Hematopoietic multipotent progenitor cell treated with erythropoietin and hydrocortisone succinate and interleukin-3 and kit ligand, for 17 days (in vitro differentiated cells): ENCODE results near the gene WDFY2.

ENCODE experiments used
- DNase-seq: peaks from one replicate; pipeline ENCODE4 v3.0.0-alpha.2; 2015; ENCODE audit warnings: low spot score

WDFY2 gene

DNA sequence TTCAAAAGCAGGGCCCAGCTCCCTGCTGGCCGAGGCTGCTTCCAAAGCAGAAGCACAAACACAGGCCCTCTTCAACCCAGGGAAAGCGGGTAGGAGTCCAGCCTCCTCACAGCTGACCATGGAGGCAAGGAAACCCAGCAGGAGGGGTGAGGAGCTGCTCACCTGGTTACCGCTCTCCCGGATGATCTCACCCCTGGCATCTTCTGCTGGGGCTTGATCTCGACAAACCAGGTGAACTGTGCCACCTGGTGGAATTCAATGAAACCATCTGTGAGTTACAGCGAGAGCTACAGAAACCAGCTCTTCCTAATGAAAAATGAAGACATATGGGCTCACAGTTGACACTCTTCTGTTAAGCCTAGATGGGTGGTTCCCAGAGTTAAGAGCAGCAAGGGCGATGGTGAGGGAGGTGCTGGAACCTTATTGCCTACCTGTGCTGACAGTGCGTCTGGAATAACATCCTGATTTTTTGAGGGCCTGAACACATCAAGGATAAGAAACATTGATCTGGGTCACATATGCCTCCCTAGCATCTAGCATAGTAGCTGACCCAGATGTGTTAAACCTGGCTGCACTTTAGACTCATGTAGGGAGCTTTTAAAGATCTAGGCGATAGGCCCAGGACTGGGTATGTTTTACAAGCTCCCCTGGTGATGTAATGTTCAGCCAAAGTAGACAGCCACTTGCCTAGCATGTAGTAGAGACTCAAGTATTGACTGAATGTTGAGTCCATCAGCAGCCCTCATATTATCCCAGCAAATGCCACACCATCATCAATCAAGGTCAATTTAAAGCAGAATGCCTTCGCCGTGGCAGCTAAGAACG is 213.6 kb downstream of the WDFY2 start:
- peak; percentile 64 for DNase-seq

DNA sequence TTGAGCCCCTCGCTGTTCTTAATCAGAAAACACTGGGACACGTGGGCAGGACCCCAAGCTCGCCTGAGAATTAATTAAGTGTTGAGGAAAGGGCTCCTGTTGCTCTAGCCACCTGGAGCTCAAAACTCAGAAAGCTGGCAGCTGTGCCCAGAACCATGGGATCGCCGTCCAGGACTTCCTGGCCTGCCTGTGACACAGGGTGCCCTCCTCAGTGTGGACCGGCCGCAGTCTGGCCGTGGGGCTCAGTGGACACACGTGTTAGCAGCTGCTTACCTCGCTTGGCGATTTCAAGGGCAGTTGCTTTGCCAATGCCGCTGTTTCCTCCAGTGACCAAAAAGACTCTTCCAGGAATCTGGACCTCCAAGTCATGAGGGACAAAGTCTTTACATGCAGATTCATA is 215.0 kb downstream of the WDFY2 start:
- no peak for DNase-seq

DNA sequence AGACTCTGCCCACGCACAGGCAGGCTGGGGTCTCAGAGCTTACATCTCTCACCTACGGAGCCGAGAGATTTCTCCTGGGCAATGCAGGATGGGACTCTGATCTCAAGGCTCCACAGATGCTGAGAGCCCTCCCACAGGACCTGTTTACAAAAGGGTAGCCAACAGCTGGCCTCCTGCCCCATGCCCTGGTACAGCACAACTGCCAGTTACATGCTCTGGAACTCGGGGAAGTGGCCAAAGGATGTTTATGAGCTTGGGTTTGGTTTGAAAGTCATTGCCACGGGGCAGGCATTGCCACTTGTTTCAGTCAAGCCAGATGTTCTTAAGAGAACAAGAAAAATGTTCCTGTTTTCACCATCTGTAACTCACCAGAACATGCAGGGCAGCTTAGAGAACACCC is 216.2 kb downstream of the WDFY2 start:
- DNase-seq = no peak

DNA sequence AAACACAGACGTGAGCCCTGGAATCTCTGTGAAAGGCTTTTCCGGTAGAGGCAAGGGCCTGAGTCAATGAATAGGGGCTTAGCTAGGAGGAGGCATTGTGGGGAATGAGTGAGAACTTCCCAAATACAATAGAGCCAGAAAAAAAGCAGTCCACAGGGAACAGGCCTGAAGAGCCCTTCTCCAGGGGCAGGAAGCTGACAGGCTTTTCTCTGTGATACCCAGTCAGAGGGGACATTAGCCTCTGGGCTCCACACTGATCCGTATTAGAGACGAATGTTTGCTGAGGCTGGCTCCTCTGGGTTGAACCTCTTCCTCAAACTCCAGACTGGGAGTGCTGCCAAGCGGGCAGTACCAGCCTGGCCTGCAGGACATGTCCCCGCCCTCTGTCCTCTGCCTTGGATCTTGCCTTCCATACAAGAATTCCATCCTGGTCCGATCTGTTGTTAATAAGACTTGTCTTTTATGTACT is 217.4 kb downstream of the WDFY2 start:
- peak; percentile 38 for DNase-seq

DNA sequence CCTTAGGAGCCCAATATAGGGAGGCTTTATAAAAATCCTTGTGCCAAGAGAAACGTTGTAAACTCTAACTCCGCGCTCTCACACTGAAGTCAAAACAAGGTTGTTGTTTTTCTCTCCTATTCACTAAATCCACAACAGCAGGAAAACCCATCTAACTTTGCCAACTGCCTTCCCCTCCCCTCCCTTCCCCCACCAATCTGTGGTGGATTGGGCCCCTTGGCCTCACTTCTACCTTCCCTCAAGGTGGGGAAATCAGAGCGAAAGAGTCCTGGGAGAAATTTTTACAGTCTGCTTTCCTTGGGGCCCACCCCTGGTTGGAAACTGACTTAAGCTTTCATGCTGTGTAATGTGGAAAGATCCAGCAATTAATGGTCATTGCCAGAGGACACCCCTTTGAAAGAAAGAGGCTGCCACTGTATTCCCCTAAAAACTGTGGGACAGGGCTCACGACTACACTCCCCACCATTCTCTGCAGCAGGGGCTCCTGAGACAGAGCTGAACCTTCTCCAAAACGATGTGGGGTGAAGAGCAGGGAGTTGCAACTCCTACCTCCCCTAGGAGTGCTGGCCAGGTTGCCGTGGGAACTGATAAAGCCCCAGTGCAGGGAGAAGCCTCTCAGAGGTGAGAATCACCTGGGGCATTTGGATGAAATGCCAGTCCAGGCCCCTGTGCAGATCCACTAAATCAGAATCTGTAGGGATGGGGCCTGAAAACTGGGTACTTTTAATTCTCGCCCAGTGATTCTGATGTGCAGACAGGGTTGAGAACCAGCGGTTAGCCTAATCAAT is 218.6 kb downstream of the WDFY2 start:
- DNase-seq = peak; percentile 26

DNA sequence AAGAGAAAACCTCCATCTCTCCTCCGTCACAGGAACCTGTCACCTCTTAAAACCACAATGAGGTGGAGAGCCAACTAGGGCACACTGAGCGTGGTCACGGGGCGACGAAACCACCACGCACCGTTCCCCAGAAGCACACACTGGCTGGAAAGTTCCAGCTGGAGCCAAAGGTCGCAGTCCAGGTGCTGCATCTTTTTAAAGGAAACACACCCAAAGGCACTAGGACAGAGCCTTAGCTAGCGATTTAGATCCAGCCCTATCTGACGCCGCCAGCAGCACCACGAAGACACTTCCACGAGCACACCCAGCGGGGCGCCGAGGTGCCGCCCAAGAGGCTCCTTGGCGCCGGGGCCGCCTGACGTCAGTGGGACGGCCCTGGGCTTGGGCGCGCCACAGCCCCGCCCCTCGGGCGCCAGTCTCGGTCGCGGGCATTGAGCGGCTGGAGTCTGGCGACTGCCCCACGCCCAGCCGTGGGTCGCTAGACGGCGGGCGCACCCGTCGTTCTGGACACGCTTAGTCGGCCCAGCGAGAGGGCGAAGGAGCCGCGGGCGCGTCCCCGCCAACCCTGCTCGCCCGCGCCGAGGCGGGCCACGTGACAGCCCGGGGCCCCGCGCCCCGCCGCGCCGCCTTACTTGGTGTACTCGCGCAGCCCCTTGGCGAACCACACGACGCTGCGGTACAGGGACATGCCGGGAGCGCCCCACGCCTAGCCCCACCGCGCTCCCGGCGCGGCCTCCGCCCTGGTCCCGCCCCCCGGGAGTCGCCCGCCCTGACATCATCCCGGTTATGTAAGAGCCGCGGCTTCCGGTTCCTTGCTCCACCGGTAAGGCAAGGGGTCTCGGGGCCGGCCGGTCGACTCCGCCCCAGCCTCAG is 219.4 kb downstream of the WDFY2 start, which contains the start of gene DHRS12:
DHRS12 (minus strand) TSS at position 742 of the 873 bp plus-strand sequence. CDS start 4,504 bp downstream, outside the sequence.
- peak; percentile 93 for DNase-seq

DNA sequence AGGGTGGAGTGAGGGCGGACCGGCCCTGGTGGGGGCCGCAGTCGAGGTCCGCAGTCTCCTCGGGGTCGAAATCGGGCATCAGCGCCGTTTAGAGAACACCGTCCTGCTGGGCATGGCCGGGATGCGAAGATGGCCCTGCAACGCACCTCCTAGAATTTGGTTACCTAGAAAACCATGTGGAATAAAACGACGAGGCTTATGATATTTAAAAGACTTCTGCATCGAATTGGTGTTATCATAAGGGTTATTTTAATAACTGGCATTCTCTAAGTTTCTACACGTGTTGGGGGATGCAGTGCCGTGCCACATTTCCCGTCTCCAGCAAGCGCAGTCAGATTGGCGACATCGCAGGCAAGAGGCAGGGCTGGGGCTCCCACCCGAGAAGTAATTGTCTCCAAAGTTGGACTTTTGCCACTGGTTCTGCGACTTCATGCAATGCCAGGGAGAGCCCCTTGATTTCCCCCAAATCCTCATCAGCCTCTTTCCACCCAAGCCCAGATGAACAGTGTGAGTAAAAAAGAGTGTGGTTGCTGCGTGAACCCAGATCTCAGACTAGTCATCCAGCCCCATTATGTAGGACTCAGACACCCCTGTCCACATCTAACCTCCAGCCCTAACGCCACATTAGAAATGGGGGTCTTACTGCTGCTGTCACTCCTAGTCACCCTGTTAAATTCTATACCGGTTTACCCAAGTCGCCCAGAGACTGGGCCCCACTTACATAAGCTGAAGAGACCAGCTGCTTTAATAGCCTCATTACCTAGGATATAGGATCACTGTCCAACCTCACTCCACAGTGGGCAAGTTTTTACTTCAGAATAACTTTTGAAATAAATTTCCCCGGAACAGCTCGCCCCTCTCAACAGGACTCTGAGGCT is 220.3 kb downstream of the WDFY2 start:
- no peak for DNase-seq

DNA sequence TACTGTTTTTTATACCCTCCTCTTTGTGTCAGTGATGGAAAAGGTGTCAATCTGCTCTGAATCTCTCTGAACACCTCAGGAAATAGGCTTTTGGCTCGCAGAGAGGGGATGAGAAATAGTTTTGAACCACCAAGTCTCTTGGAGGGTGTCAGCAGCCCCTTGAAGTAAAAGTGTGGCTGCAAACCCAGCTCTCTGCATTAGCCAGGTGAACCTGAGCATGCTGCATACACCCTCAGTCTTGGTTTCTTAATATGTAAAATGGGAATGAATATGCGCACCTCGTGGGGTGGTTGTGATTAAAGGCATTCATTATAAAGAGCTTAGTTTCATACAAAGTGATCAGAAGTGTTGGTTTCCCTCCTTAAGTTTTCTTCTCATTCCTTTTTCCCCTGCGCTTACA is 221.1 kb downstream of the WDFY2 start:
- DNase-seq = no peak

DNA sequence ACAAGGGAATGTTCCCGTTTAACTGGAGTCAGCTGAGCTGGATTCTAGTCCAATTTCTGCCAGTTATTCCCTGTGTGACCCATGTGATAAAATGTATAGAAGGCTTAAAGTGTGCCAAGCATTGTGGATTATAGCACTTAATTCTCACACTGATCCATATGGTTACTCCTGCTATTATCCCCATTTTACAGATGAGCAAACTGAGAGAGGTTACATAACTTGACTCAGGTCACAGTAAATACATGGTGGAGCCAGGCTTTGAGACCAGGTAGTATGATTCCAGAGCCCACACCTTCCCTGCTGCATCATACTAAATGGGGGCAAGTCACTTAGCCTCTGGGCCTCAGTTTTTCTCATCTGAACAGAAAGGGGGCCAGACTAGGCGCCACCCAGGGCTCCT is 221.7 kb downstream of the WDFY2 start:
- no peak for DNase-seq

DNA sequence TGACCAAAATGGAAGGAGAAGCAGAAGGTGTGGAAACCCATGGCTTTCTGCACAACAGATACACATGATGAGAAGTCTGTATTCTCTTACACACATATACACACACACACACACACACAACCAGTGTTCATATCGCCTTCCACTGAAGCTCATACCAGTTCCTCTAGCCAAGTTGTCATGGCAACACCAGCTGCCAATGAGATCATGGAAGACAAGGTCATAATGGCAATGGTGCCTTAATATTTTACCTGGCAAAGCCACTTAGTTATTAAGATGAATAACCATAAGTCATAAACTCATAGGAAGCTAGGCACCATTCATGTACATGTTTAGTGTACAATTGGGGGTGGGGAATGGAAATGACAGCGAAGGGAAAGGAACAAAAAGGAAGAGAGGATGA is 222.3 kb downstream of the WDFY2 start:
- no peak for DNase-seq

DNA sequence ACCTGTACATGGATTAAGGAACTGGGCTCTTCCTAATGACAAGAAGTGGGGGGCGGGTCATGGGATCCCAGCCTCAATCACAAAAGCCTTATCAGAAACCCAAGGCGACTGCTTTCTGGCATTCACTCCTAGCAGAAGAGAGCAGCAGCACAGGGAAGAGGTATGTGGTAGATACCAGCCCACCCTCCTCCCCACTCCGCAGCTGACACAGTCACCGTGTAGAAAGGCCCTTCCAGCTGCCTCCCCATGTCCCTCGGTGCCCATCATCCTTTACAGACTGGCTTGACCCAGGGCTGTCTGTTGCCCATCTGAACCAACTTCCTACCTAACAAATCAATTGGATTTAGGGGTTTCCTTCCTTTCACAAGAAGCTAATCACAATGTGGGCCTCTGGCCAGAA is 222.8 kb downstream of the WDFY2 start:
- DNase-seq = no peak

DNA sequence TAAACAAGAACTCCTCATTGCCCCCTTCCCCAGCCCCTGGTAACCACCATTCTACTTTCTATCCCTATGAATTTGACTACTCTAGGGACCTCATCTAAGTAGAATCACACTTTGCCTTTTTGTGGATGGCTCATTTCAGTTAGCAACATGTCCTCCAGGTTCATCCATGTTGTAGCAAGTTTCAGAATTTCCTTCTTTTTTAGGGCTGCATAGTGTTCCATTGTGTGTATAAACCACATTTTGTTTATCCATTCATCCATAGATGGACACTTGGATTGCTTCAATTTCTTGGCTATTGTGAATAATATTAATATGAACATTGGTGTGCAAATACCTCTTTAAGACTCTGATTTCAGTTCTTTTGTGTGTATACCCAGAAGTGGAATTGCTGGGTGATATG is 224.5 kb downstream of the WDFY2 start:
- no peak for DNase-seq

DNA sequence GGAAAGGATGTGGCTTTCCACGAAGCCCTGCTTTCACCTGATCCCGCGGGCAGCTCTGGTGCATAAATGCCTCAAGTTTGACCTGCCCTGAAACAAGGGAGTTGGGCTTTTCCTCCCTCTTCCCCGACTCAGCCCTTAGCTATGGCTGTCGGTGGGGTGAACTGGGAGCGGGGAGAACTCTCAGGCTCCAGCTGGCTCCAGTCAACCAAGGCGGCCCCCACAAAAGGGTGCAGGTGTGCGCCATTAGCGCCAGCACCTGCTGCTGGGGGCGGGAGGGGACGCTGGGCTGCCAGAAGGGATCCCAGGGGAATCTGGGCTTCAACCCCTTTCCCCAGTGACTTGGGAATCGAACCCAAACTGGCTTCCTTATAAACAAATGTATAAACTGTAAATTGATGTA is 226.8 kb downstream of the WDFY2 start:
- DNase-seq = no peak

DNA sequence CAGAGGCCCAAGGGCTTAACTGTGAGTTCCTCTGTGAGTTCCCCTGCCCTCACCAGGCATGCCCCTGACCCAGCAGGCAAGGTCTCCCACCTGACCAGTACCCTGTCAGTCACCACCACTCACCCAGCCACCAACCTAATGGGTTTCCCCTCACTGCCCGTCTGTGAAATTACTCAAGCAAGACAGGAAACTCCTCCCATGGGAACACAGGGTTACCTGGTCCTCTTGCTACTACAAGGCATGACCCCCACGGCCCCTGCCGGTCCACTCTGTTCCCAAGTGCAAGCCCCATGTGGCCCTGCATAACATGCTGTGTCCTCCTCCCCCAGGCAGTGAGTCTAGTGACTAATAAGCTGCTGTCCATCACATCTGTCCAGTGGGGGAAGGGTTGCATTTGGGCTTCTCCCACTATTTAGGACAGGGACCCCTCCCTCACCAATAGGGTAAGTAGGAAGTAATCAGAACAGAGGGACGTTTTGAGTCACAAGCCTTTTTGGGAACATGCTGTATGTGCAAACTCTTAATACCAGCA is 227.7 kb downstream of the WDFY2 start:
- no peak for DNase-seq

DNA sequence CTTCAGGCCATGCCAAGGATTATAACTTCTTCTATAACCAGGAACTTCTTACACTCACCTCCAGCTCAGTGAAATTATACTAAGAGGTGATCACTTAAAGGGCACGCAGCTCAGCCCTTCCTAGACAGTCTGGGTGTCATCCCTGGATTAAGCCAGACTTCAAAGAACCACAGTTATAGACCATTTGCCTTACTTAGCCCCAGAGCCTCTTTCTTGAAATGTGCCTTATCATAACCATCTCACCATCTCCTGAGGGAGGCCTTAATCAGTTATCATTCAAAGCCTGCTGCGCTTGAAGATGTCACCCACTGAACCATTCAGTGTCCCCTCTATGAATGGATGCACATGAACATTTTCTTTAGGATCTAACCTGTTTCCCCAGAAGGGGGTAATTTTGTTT is 229.8 kb downstream of the WDFY2 start:
- no peak for DNase-seq

DNA sequence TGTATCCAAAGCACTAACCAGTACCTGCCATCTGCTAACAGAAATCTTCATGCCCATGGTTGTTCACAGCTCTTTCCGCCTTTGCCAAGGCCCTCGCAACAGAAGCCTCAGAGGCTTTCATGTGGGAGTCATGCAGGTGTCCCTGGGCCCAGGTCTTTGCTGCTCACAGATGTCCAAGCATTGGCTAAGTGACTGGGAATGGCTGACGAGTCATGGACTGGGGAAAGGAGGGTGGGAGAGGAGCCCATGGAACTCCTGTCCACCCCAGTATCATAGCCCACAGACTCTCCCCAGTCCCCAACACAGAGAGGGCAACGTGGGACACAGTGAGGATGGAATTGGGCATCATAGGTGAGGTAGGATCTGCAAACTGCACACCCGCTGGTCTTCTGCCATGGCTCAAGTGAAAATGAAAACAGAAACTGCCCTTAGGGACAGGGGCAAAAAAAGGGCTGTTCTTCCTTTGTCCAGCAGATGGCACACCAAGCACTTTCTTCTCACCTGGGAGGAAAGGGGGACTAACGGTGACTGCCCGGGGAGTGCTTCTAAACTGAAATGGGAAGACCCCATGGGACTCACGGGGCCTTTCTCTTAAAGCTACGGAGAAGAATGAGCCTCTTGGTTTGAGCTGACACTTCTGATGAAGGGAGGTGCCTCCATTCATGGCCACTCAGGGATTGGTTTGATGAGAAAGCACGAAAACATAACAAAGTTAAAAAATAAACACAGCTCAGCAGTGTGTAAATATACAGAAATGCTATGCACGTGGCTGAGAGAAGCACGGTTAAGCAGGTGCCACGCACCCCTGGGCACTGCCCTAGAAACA is 230.8 kb downstream of the WDFY2 start:
- peak; percentile 82 for DNase-seq

DNA sequence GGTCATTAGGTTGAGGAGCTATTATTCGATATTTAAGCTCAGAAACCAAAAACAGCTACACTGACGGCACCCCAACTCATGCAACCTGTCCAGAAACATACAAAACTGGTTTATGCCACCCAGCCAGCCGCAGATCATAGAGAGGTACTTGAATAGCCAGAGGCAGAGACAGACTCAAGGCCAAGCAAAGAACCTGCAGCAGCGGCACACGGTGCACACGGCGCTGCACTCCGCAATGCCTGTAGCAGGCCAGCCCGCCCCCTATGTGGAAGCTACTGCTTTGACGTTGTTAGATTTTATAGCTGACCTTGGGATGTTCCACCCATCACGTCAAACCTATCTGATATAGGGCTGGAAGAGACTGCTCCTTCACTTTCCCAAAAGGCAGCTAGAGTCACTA is 231.6 kb downstream of the WDFY2 start:
- no peak for DNase-seq

DNA sequence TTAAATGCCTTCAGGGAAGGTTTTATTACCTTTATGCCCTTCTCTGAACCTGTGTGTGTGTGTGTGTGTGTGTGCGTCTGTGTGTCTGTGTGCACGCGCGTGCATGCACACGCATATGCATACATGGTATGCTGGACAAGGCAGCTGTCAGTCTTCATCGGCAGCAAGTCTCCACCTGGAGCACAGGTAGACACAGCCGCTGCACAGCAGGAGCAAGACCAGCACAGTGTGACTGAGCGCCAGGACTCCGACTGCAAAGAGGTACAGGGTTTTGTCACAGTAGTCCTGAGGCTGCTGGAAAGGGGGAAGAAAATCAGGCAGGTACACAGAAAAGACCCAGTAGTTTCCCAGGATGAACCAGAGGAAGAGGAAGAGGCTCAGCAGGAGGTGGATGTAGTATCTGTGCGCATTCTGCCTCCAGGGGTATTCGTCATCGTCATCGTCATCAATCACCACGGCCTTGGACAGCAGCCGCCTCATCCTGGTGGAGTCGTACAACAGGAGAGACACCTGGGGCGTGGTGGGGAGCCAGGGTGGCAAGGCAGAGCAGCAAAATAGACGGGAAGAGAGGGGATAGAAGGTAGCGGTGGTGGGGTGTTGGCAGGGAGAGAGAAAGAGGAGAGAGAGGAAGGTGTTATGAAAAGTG is 232.5 kb downstream of the WDFY2 start:
- DNase-seq = no peak
